Psoas muscle (tissue), 8 donors: ENCODE results near the gene BRDT. TPM values are rescaled to one million over a fixed set of nuclear protein-coding genes. Genes with fewer than 3 reads are reported as not detected.

Source experiments
- ATAC-seq, 4 donors: fragments of 200-7000 bp; cut with Tn5 transposase; one replicate each; pipeline ENCODE4 v1.9.1; 2020; ENCODE audit warnings: moderate library complexity in 3 of 4, mild to moderate bottlenecking in 2 of 4
- DNase-seq, 2 donors: peaks; one replicate each; pipeline ENCODE4 v3.0.0-alpha.2; 2020
- H3K27ac ChIP-seq: fragments of 200-600 bp; one replicate; pipeline ENCODE4 v1.8.0; 2022
- H3K27me3 ChIP-seq, 3 donors: fragments of 200-600 bp in 1 of 3; one replicate each; pipeline versions ENCODE4 v1.6.1 to v1.8.0; 2013 to 2022; ENCODE audit warnings: low read length in 2 of 3, mild to moderate bottlenecking in 2 of 3, moderate library complexity in 1 of 3; ENCODE audit not compliant: insufficient read depth in 3 of 3
- H3K36me3 ChIP-seq, 2 donors: fragments of 200-600 bp in 1 of 2; one replicate each; pipeline versions ENCODE4 v1.6.1 to v1.8.0; 2013 to 2022; ENCODE audit warnings: low read depth in 1 of 2, mild to moderate bottlenecking in 1 of 2, moderate library complexity in 1 of 2; ENCODE audit not compliant: insufficient read depth in 1 of 2
- H3K4me1 ChIP-seq: fragments of 200-600 bp; one replicate; pipeline ENCODE4 v1.8.0; 2022
- H3K4me3 ChIP-seq: fragments of 200-600 bp; one replicate; pipeline ENCODE4 v1.8.0; 2022; ENCODE audit warnings: mild to moderate bottlenecking
- H3K9me3 ChIP-seq: fragments of 200-600 bp; one replicate; pipeline ENCODE4 v1.8.0; 2022
- CTCF ChIP-seq: fragments of 200-600 bp; IDR thresholded peaks from one replicate; pipeline ENCODE4 v1.8.0; 2022; ENCODE audit warnings: antibody characterized with exemption
- WGBS, 3 donors: extraction: QIAGEN DNeasy Blood & Tissue Kit; methylation state at CpG; one replicate each; pipeline versions ENCODE4 v1.1.6 to v1.1.7; 2013; 5-methylcytosine and 5-hydroxymethylcytosine counted together
- intact Hi-C, 2 donors: fragments of 100-400 bp; cut with DNase I; formaldehyde crosslinking; loops; one replicate each; pipeline versions ENCODE4 v1.11.0 to v1.14.2; 2022
- polyA plus RNA-seq, 3 donors: library from polyadenylated mRNA; stranded (reverse); fragments of 200-250 nt; gene quantifications; one replicate each; pipeline ENCODE4 v1.2.3, GENCODE V29; 2013
- total RNA-seq, 4 donors: library from RNA; stranded (reverse); fragmentation: NEBNext Ultra II Directional in 2 of 4; extraction: Animal tissue kit (Norgen Biotek cat#: 25700) in 2 of 4; gene quantifications; one replicate each; pipeline versions ENCODE4 v1.2.1 to v1.2.4, GENCODE V29; 2021 to 2023
- donor health status: healthy with polysubstance abuse.
- donor health status: DM: no; HTN: no; CAD: no; lungs with moderate emphysema.
- donor health status: Bipolar disorder and iron deficiency.
- donor health status: healthy.
- donor health status: DM: yes; HTN: yes; CAD: no.
- donor health status: DM: no; HTN: no; CAD: no.
- donor health status: DM: no; HTN: no; CAD: no.
- donor health status: DM: yes; HTN: yes; CAD: no.

Gene BRDT
- total and polyA plus RNA-seq, 7 donors, result not detected

DNA sequence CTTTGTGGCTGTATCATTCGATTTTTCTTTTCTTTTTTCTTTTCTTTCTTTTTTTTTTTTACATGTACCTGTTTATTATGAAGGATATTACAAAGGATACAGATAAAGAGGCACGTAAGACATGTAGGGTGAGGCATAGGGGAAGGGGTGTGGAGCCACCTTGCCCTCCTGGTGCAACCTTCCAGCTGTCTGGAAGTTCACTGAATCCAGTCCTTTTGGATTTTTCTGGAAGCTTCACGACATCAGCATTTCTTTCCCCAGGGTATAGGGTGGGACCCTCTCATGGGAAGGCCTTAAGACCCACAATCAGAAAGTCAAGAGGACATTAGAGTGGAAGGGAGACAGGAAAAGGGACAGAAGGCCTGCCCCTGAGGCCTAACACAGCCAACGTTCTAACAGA lies 33.2 kb upstream of the BRDT start:
- Histone ChIP-seq H3K27me3 (no peaks in the 10 kb centered on the region), H3K9me3 (no peaks in the 10 kb centered on the region), H3K27ac (no peak overlapping the region), H3K4me1 (no peaks in the 10 kb centered on the region), H3K4me3 (no peak overlapping the region), H3K36me3 (no peaks in the 10 kb centered on the region)
- intact Hi-C loops, result no loop called here
- WGBS, 3 donors, result 73 to 82% (median 78%) methylated on average over 4 of the region's 4 CpGs
- DNase-seq (no peak), ATAC-seq (no peak)
- no peak for TF ChIP-seq CTCF

GRCh38 chr1:91916811-91917460 lies 32.3 kb upstream of the BRDT start:
- no peak for TF ChIP-seq CTCF
- intact Hi-C loops, result no loop called here
- WGBS, 3 donors, result 74 to 84% (median 79%) methylated on average over 5 of the region's 5 CpGs
- Histone ChIP-seq H3K4me3 (no peak overlapping the region), H3K4me1 (no peaks in the 10 kb centered on the region), H3K27me3 (no peaks in the 10 kb centered on the region), H3K36me3 (no peaks in the 10 kb centered on the region), H3K9me3 (no peaks in the 10 kb centered on the region), H3K27ac (no peak overlapping the region)
- ATAC-seq, result no peak
- no peak for DNase-seq

DNA sequence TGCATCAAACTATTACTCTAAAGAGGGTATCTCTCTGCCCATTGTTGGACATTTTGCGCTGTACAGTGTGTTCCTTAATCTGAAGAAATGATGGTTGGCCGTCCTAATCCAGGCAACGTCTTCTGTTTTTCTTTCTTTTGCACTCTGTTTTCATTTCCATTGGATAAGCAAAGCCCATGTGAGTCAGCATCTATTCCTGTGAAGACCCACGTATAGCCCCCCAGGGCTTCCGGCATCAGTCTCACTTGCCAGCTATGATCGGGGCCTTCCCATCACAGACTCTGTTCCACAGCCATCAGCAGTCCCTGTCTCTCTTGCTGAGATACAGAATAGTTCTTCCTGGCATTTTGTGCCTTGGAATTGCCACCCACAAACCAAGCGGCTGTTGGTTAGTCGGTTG lies 29.2 kb upstream of the BRDT start:
- no peak for ATAC-seq
- no peaks in the 10 kb centered on the region for H3K9me3 ChIP-seq
- H3K36me3 ChIP-seq, result no peaks in the 10 kb centered on the region
- TF ChIP-seq CTCF, result no peak
- intact Hi-C loops, result loop anchor here in 1 of 2 donors (10.0 kb wide), 2 partner anchors 515 to 645 kb away; partner anchors contain the start of gene HFM1
- no peaks in the 10 kb centered on the region for H3K4me1 ChIP-seq
- DNase-seq, result no peak
- H3K27me3 ChIP-seq, result no peaks in the 10 kb centered on the region
- WGBS, 3 donors, result 83 to 86% (median 86%) methylated on average over 8 of the region's 8 CpGs
- no peak overlapping the region for H3K4me3 ChIP-seq
- H3K27ac ChIP-seq, result no peak overlapping the region

DNA sequence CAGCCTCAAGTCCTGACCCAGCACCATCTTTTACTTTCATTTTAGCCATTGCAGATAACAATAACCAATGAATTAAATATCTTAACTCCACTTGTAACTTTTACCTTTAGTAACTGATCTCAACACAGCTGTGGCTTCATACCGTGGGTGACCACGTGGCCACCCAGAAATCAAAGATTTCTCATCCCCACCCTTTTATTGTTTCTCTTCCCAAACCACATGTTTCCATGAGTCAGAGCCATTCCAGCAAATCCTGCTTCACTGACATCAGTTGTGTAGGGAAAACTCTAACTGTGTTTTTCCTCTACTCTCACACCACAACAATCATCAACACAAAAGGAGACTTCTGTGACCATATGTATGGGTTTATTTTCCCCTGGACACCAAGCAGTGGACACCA lies 25.1 kb upstream of the BRDT start:
- ATAC-seq, result no peak
- Histone ChIP-seq H3K27me3 (no peaks in the 10 kb centered on the region), H3K9me3 (no peaks in the 10 kb centered on the region), H3K27ac (no peak overlapping the region), H3K4me3 (no peak overlapping the region), H3K36me3 (no peaks in the 10 kb centered on the region), H3K4me1 (no peaks in the 10 kb centered on the region)
- no peak for TF ChIP-seq CTCF
- no peak for DNase-seq
- intact Hi-C loops, result loop anchor here in 1 of 2 donors (10.0 kb wide), 2 partner anchors 519 to 649 kb away; partner anchors contain the start of gene HFM1
- 48 to 63% (median 51%) methylated on average over 2 of the region's 2 CpGs for WGBS, 3 donors
